HuH-7.5 (cell line): ENCODE measurements around the gene SH3TC1.

ENCODE experiments used
- DNase-seq: peaks from one replicate; pipeline ENCODE4 v3.0.0; 2011; ENCODE audit warnings: low spot score

Gene SH3TC1

GRCh38 chr4:8289151-8289750 lies 90.2 kb downstream of the SH3TC1 start:
- DNase-seq = no peak

GRCh38 chr4:8289956-8290700 lies 91.0 kb downstream of the SH3TC1 start:
- DNase-seq = no peak

GRCh38 chr4:8290701-8290970 lies 91.5 kb downstream of the SH3TC1 start:
- DNase-seq = no peak
